ENCODE results near the gene MAPKBP1.

MAPKBP1 gene

DNA sequence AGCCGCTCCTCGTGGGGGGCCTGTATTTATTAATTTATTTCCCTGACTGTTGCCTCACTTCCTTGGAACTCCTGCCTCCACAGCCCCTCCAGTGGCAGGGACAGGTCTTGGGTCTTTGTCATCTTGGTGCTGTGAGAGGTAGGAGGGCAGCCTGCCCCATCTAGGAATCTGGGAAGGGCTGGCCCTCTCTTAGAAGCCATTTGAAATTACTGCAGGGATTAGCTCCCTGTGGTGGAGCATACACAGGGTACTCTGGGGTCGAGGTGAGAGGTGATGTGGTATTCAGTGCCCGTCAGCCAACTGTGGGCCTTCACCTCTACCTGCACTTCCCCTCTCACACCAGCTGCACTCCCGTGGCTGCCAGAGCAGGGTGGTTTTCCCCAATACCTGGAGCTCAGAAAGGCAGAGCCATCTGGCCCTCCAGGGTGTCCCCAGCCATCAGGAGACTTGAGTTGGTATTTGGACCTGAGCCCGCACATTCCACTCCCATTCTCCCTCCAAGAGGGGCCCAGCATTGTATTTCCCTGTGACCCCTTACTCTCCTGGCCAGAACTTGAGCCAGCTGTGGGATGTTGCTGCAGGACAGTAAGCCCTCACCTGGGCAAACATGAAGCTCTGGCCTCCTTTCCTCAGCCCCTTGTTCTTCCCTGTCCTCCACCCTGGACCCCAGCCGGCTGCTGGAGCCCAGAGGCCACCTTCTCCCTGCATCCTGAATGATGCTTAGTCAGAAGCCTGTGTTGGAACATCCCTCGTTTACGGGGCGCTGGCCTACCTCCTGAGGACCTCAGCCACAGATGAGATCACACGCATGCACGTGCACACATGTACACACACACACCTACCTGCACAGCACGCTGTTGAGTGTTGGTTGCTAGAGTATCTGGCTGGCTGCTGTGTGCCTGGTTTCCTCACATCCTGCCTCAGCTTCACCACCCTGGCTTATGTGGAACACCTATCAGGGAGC, 51.6 kb downstream of the MAPKBP1 start:
- DNase-seq (ENCODE audit: low read depth in 3 of 3) = no peak

DNA sequence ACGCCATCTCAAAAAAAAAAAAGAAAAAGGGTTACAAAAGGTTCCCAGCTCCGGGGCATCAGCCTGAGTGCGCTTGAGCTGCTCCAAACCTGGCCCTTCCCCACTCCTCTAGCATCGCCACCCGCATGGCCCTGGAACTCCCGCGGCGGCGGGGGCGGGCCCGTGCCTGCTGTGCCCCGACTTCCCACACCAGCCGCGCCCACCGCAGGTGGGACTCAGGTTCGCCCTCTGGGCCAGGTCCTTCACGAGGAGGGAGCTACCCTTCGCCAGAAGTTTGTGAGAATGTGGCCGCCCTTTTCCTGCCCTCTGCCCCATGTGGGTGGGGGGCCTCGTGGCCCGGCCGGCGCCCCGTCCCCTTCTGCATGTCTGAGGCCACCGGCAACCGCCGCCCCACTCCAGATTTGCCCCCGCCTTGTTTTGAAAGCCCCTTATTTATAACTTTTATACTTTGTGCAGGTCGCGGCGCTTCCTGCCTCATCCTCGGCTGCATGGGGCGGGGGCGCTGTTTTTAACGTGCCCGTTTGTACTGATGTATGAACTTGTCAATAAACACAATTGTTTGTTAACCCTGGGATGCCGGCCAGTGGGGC, 53.1 kb downstream of the MAPKBP1 start:
- DNase-seq (ENCODE audit: low read depth in 3 of 3) = peak in 1 of 3 donors; percentile 4

DNA sequence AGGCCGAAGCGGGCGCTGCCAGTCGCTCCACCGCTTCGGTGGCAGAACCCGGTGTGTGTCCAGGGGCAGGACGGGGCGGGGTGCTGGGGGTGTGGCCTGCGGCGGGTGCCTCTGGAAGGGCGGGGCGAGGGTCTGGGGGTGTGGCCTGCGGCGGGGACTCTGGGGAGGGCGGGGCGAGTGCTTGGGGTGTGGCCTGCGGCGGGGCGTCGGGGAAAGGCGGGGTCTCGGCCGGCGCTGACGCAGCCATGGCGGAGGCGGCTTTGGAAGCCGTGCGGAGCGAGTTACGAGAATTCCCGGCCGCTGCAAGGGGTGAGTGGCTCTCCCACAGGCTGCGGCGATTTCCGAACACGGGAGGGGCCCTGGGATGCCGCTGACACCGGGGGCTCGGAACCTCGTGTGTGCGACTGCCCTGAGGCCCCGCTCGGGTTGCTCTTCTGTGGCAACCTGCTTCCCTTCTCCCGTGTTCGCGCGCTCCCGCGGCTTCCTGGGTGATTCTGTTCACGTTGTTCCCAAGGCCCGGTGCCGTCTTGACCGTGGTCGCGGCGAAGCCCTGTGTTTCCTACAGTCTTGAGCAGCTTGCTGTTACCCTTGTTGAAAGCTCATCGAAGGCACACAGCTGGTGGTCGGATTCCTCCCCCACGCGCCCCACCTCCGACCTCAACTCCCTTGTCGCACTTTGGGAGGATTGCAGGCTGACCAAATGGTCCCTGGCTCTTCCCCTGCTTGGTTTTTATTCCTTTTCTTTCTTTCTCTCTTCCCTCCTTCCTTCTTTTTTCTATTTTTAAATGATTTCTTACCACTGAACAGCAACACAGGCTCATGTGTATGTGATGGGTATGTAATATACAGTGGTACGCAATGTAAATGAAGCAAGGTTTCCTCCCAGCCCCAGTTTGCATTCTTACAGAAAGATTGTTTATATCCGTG, 53.9 kb downstream of the MAPKBP1 start, which contains the start of gene JMJD7:
Gene JMJD7, plus strand, starts transcription at position 213 of the 927 bp plus-strand sequence. Its CDS starts 33 bp downstream, at position 246.
- DNase-seq (ENCODE audit: low read depth in 3 of 3) = peak; percentile 85 to 99 (median 96)

DNA sequence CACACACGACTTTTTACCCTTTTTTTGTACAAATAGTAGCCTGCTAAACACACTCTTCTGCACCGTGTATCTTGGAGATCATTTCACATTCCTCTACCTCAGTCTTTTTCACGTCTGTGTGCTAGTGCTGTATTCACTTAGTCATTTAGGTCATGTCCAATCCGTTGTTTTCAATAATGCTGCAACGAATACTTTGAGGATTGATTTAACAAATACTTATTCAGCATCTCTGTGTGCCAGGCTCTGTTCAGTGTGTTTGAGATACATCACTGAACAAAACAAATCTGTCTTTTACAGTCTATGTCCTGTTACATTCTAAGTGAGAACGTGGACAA, 54.5 kb downstream of the MAPKBP1 start:
- no peak for DNase-seq (ENCODE audit: low read depth in 3 of 3)

DNA sequence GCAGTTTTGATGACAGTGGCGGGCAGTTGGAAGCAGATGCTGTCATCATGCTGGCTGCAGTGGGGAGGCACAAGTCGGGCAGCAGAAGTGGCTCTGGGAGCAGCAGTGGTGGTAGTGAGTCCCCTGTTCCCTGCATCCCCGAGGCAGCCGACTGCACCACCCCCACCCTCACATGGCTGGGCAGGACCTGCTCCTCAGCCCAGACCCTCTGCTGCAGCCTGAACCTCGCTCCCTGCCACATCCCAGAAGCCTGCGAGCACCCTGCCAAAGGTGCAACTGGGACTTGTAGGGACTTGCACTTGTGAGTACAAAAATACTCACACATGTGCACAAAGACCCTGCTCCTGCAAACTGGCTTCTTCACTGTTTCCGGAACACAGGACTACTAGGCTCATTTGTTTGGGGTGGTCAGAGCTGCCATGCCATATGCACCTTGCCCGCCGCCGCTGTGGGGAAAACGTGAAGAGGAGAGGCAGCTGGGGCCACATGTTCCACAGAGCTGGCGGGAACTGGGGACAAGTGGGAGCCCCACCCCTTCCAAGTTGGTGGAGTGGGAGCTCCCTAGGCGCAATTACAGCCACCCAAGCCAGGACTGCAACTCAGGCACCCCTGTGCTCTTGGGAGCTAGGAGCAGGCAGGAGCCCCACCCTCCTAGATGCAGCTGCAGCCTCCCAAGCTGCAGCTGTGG, 55.8 kb downstream of the MAPKBP1 start:
- DNase-seq (ENCODE audit: low read depth in 3 of 3) = no peak

DNA sequence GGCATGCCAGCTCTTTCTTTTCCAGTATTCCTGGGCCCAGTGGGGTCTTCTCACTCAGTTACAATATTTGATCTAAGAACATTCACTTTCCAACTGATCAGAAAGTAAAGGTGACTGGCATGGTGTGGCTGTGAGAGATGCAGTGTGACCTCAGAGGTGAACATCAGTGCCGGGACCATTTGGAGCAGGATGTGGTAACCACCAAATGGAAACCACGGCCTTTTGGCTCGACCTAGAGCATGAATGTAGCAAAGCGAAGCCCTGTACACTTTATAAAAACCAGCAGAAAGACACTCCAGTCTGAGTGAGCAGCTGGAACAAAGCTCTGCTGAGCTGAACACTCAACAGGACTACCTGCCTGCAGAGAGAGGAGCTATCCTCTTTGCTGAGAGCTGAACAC, 57.0 kb downstream of the MAPKBP1 start:
- peak in 2 of 3 donors; percentile 20 to 36 for DNase-seq (ENCODE audit: low read depth in 3 of 3)

DNA sequence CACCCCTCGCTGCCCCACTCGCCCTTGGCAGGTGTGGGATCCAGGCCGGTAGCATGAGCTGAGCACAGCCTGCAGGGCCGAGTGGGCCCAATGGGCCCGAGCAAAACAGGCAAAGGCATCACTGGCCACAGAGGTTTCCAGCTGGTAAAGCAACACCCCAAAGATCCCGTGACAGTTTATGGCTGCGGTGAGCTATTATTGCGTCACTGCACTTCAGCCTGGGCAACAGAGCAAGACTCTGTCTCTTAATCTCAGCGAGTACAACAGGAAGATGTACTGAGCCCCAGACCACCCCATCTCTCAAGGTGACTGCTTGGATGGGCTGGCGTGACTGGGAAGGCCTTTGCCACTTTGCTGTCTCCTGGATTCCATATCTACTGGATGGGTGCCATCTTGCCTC, 57.9 kb downstream of the MAPKBP1 start:
- no peak for DNase-seq (ENCODE audit: low read depth in 3 of 3)

DNA sequence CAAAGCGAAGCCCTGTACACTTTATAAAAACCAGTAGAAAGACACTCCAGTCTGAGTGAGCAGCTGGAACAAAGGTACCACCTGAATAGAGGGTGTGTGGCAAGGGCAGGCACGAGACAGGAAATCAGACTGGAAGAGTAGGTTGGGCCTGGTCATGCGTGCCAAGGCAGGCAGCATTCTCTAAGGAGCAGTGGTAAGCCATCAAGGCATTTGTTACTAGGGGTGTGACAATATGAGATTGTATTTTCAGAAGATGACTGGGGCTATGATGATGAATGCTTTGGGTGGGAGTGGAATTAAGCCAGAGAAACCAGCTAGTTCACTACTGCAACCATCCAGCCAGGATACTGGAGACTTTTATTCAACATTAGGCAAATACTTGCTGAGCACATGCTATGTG, 58.6 kb downstream of the MAPKBP1 start:
- DNase-seq (ENCODE audit: low read depth in 3 of 3) = peak in 1 of 3 donors; percentile 10

DNA sequence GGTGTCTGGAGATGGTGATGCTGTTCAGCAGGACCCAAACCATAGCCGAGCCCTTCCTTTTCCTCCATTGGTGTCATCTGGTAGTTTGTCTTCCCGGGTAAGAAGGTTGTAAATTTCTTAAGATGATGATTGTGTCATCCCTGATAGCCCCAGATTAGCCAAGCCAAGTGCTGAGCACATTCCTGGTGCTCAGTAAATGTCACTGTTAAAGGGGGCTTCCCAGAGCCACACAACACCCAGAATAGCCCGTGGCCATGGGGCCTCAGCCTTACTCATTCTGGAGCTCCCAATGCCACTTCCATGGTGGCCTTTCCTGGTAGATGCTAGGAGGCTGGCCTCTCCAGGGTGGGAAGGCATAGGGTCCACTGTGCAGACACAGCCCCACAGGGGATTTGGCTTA, 59.8 kb downstream of the MAPKBP1 start:
- no peak for DNase-seq (ENCODE audit: low read depth in 3 of 3)

DNA sequence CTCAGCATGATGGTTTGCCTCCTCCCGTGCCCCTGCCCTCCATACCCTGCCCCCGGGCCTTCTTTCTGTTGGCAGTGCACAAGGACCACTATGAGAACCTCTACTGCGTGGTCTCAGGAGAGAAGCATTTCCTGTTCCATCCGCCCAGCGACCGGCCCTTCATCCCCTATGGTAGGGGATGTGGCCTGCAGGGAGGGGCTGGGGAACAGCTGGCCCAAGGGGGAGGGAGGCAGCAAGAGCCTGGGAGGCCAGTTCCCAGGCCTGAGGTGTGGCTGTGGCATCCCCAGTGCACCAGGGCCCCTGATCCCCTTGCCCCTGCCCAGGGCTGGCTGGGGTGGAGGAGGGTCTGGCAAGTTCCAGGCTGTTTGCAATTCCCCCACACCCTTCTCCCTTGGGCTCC, 61.8 kb downstream of the MAPKBP1 start:
- DNase-seq (ENCODE audit: low read depth in 3 of 3) = no peak

DNA sequence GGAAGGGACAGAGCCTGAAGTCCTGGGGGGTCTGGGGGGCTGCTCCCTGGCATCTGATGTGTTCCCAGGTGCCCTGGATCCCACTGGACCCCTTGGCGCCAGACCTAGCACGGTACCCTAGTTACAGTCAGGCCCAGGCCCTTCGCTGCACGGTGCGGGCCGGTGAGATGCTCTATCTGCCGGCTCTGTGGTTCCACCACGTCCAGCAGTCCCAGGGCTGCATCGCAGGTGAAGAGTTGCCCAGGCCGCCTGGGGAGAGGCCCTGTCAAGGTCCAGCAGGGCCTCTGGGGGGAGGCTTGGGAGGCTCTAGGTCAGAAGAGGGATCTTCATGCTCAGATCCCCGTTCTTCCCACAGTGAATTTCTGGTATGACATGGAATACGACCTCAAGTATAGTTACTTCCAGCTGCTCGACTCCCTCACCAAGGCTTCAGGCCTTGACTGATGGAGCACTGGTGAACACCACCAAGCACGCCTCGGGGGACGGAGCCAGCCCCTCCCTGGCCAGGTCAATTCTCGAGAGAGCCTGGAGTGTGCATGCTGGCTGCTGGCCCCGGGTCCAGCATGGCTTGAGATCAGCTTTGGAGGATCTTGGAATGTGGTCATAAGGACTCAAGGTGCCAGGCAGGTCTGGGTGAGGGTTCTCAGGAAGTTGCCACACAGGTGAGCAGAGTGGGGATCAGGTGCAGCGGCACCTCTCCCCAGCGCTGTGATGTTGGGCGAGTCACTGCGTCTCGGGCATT, 62.6 kb downstream of the MAPKBP1 start:
- DNase-seq (ENCODE audit: low read depth in 3 of 3) = no peak

DNA sequence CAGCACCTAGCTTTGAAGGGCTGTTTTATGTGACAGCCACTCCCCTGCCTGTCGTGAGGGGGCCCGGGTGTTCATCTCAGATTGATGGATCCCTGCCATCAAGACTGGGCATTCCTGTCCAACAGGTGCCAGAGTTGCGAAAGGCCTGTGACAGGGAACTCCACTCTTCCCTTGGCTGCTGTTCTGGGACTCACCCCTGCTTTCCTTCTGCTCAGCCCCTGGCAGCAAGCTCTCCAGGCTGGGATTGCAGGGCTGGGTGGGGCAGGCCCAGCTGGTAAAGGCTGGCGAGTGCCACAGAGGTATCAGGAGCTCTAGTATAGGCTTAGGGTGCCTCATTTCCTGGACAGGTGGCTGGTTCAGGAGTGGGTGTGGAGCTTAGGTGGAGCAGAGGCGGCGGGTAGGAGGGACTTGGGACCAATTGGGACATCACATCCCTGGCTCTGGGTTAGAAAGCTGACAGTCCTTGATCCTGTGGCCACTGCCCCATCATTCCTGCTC, 64.2 kb downstream of the MAPKBP1 start, which contains the start of gene PLA2G4B:
Gene PLA2G4B, plus strand, starts transcription at position 448 of the 498 bp plus-strand sequence. CDS start 67 bp downstream, outside the sequence.
- no peak for DNase-seq (ENCODE audit: low read depth in 3 of 3)

DNA sequence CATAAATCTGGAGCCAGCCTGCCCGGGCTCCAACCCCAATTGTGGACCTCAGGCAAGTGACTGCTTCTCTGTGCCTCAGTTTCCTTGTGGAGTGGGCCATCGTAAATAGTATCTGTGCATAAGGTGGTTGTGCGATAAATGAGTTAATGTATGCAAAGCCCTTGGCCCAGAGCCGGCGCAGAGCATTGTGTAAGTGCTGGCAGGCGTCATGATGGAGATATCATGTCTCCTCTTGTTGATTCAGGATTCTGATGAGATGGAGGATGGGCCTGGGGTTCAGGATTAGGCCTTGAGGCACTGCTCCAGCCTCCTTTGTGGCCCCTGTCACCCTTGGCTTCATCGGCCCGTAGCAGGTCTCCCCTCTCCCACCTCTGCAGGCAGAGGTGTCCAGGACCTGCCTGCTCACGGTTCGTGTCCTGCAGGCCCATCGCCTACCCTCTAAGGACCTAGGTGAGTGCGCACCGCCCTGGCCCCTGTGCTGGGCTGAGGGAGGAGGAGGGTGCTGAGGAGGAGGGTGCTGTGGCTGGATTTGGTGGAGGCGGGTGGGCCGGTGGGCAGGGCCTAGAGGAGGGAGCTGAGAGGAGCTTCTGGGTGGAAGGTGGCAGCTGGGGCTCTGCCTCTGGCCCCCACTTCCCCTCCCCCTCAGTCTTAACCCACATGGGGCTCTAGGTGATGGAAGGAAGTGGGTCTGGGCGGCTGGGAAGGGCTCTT, 65.7 kb downstream of the MAPKBP1 start:
- DNase-seq (ENCODE audit: low read depth in 3 of 3) = no peak

DNA sequence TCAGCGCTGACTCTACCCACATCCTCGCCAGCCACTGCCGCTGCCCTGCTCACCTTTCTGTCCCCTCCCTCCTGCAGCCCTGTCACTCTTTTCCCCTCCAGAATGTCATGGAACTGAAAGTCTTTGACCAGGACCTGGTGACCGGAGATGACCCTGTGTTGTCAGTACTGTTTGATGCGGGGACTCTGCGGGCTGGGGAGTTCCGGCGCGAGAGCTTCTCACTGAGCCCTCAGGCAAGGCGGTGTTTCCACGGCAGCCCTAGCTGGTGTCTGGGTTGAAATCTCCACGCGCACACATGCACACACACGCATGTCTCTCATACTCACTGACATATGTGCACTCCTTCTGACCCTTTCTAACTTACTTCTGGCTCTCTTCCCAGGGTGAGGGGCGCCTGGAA, 66.4 kb downstream of the MAPKBP1 start:
- DNase-seq (ENCODE audit: low read depth in 3 of 3) = no peak

DNA sequence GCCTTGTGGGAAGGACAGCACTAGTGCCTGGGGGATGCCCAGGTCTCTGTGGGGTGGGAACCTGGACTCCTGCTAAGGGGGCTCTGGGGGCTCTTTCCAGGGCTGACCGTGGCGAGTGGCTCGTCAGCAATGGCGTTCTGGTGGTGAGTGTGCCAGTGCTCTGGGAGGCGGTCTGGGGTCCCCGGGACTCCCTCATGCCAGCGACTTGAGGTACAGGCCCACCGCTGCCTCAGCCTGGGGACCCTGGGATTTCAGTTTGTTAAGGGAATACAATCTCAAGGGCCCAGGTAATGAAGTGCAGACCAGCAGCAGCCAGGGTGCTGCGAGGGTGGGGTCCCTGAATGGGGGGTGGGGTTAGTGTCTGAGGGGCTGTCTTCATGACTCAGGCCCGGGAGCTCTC, 66.8 kb downstream of the MAPKBP1 start:
- DNase-seq (ENCODE audit: low read depth in 3 of 3) = no peak

DNA sequence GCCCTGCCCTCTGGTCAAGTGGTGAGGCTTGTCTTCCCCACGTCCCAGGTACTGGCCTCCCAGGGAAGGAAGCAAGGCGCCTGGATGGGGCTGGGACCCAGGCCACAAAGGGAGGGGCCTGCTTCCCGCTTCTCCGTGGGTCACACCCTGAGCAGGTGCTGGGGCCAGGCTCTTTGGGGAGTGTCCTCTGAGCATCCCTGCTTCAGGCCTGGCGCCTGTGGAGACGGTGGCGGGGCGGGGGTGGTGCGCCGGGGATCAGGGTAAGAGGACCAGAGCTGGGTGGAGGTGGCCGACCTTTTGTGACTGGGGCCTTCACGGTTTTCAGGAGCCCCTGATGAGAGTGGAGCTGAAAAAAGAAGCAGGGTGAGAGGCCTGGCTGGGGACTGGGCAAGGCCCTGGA, 67.9 kb downstream of the MAPKBP1 start:
- DNase-seq (ENCODE audit: low read depth in 3 of 3) = no peak

DNA sequence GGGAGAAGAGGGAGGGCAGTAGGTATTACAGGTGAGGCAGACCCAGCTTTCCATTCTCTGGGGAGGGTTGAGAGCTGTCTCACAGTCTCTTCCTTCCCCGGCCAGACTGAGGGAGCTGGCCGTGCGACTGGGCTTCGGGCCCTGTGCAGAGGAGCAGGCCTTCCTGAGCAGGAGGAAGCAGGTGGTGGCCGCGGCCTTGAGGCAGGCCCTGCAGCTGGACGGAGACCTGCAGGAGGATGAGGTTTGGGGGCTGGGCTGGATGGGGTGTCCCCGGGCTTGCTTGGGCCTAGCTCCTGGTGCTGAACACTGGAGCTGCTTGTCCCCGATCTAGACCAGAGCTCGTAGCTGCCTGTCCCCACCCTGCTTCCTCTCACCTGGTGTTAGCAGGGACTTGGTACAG, 69.3 kb downstream of the MAPKBP1 start:
- no peak for DNase-seq (ENCODE audit: low read depth in 3 of 3)

DNA sequence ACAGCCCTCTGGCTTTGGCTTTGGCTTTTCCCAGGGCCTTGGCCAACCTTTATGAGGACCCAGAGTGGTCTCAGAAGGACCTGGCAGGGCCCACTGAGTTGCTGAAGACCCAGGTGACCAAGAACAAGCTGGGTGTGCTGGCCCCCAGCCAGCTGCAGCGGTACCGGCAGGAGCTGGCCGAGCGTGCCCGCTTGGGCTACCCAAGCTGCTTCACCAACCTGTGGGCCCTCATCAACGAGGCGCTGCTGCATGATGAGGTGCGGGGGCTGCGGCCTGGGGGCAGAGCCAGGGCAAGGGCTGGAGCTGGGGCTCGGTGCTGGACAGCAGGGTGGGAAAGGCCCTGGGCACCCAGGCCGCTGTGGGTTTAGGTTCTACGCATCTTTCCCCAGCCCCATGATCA, 70.5 kb downstream of the MAPKBP1 start:
- DNase-seq (ENCODE audit: low read depth in 3 of 3) = no peak

DNA sequence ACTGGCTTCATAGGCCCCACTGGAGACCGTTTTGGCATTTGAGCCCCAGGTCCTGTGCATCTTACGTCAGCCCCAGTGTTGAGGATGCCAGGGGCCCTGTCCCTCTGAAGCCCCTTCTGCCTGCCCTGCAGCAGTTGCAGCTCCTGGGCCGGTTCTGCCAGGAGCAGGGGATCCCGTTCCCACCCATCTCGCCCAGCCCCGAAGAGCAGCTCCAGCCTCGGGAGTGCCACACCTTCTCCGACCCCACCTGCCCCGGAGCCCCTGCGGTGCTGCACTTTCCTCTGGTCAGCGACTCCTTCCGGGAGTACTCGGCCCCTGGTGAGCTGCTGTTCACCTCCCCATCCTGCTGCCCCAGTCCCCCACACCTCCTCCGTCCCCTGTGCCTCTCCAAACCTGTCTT, 72.9 kb downstream of the MAPKBP1 start:
- DNase-seq (ENCODE audit: low read depth in 3 of 3) = no peak

DNA sequence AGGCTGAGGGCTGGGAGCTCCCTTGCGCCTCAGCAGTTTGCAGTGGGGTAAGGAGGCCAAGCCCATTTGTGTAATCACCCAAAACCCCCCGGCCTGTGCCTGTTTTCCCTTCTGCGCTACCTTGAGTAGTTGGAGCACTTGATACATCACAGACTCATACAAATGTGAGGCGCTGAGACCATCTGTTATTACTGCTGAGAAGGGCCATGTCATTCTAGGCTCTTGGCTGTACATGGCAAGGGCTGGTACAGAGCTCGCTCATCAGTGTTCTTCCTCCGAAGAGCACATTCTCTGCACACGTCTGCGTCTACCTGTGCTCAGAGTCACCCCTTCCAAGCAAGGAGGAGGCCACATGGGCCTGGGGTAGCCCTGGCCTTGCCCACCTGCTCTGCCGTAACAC, 73.7 kb downstream of the MAPKBP1 start:
- no peak for DNase-seq (ENCODE audit: low read depth in 3 of 3)
